ENCODE measurements around the gene NOL4L.

- TF ChIP-seq POLR2A (IDR thresholded peaks at IDR 0.05): no peak
- no peak for TF ChIP-seq CTCF (IDR thresholded peaks at IDR 0.05)
Measured at GRCh38 chr20:32468313-32468640, 116.9 kb downstream of the NOL4L start.
